Measurements from ENCODE around the gene SHOC2. TPM values are rescaled to one million over a fixed set of nuclear protein-coding genes. Genes with fewer than 3 reads are reported as not detected.

Gene SHOC2
- polyA plus RNA-seq, 1 donor (not counting 4 experiments of a cell fraction or from before 2014, with no cell fraction given): 27.7 TPM

- Histone ChIP-seq H3K4me1 (ENCODE audit: control insufficient read depth, extremely low read depth, insufficient read depth, low read length) (peaks cover 23% of the 10 kb centered on the region), H3K79me2 (ENCODE audit: control insufficient read depth, insufficient read depth, low read length) (no peaks in the 10 kb centered on the region), H3K9me1 (ENCODE audit: control insufficient read depth, extremely low read depth, insufficient read depth, low read length) (no peaks in the 10 kb centered on the region), H3K4me2 (ENCODE audit: control insufficient read depth, extremely low read depth, insufficient read depth, low read depth, low read length) (peak overlapping the region; percentile 55), H2AFZ (ENCODE audit: control insufficient read depth, low read length) (no peak overlapping the region), H3K27me3 (ENCODE audit: control insufficient read depth, extremely low read depth, insufficient read depth, low read length) (no peaks in the 10 kb centered on the region), H3K27ac (ENCODE audit: control insufficient read depth, insufficient read depth, low read length) (peak overlapping the region; percentile 70), H4K20me1 (ENCODE audit: control insufficient read depth, extremely low read depth, insufficient read depth, low read length) (no peaks in the 10 kb centered on the region), H3K9ac (ENCODE audit: control insufficient read depth, extremely low read depth, insufficient read depth, low read length) (peak overlapping the region; percentile 28), H3K36me3 (ENCODE audit: control insufficient read depth in 2 of 2, extremely low read depth in 1 of 2, insufficient read depth in 2 of 2, low read length in 2 of 2) (peaks cover 2 to 8% of the 10 kb centered on the region in 2 experiments), H3K9me3 (ENCODE audit: control insufficient read depth, low read depth, low read length) (no peaks in the 10 kb centered on the region), H3K4me3 (ENCODE audit: control insufficient read depth in 2 of 3, extremely low read depth in 1 of 3, insufficient read depth in 2 of 3, low read depth in 1 of 3, low read length in 3 of 3) (no peak overlapping the region)
- TF ChIP-seq, protein P1, sequence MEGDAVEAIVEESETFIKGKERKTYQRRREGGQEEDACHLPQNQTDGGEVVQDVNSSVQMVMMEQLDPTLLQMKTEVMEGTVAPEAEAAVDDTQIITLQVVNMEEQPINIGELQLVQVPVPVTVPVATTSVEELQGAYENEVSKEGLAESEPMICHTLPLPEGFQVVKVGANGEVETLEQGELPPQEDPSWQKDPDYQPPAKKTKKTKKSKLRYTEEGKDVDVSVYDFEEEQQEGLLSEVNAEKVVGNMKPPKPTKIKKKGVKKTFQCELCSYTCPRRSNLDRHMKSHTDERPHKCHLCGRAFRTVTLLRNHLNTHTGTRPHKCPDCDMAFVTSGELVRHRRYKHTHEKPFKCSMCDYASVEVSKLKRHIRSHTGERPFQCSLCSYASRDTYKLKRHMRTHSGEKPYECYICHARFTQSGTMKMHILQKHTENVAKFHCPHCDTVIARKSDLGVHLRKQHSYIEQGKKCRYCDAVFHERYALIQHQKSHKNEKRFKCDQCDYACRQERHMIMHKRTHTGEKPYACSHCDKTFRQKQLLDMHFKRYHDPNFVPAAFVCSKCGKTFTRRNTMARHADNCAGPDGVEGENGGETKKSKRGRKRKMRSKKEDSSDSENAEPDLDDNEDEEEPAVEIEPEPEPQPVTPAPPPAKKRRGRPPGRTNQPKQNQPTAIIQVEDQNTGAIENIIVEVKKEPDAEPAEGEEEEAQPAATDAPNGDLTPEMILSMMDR (optimal IDR thresholded peaks at IDR 0.05 in 1 of 3, IDR thresholded peaks at IDR 0.05 in 1 of 3, conservative IDR thresholded peaks at IDR 0.05 in 1 of 3; ENCODE audit: extremely low read depth in 1 of 3, insufficient read depth in 2 of 3, low read length in 3 of 3): no peak
- no peak for TF ChIP-seq EZH2 (IDR thresholded peaks at IDR 0.05; ENCODE audit: low read length)
- FAIRE-seq (peak; percentile 94), DNase-seq (ENCODE audit: low read depth, low spot score) (no peak)
- dilution Hi-C loops (cut with MboI; ENCODE audit: extremely low pct_ligation_motif_present, low sequenced_read_pairs): no loop called here
These were observed 17.2 kb upstream of the SHOC2 start for GRCh38 chr10:110901954-110902819.

DNA sequence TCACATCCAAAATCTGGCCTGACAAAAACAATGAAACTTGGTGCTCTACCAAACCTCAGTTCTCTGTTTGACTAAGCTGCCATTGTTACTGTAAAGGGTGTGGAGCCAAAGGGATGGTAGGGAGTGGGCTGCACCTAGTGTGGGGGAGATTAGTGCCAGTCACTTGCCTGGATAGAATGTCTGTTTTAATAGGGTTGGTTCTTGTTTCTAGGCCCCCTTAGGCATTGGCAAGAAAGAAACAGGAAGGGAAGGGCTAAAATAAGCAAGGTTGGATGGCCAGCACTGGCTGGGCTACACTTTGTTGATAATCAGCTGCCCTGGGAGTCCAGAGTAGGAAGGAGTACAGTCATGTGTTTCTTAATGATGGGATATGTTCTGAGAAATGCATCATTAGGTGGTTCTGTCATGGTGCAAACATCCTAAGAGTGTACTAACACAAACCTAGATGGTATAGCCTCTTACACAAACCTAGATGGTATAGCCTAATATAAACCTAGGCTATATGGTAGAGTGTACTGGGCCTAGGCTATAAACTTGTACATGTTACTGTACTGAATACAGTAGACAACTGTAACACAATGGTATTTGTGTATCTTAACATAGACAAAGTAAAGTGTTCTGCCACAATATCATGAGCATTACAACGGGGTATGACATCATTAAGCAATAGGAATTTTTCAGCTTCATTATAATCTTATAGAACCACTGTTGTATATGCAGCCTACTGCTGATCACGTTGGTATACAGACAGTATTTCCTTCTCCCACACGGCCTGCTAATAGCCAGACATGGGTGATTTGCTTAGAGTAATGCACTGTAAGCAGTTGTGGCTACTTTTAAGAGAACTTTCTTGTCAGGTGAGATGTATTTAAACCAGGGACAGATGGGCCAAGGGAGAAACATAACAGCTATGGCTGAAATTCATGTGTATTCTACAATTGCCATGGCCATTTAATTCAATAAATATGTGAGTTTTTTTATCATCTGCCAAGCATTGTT, 15.8 kb upstream of the SHOC2 start:
- Histone ChIP-seq H3K4me2 (ENCODE audit: control insufficient read depth, extremely low read depth, insufficient read depth, low read depth, low read length) (no peak overlapping the region), H3K9me3 (ENCODE audit: control insufficient read depth, low read depth, low read length) (no peaks in the 10 kb centered on the region), H3K9ac (ENCODE audit: control insufficient read depth, extremely low read depth, insufficient read depth, low read length) (no peak overlapping the region), H2AFZ (ENCODE audit: control insufficient read depth, low read length) (no peak overlapping the region), H3K4me3 (ENCODE audit: control insufficient read depth in 2 of 3, extremely low read depth in 1 of 3, insufficient read depth in 2 of 3, low read depth in 1 of 3, low read length in 3 of 3) (no peak overlapping the region), H3K36me3 (ENCODE audit: control insufficient read depth in 2 of 2, extremely low read depth in 1 of 2, insufficient read depth in 2 of 2, low read length in 2 of 2) (peaks cover 0 to 4% of the 10 kb centered on the region in 2 experiments), H3K27me3 (ENCODE audit: control insufficient read depth, extremely low read depth, insufficient read depth, low read length) (no peaks in the 10 kb centered on the region), H3K79me2 (ENCODE audit: control insufficient read depth, insufficient read depth, low read length) (no peaks in the 10 kb centered on the region), H3K27ac (ENCODE audit: control insufficient read depth, insufficient read depth, low read length) (no peak overlapping the region), H3K4me1 (ENCODE audit: control insufficient read depth, extremely low read depth, insufficient read depth, low read length) (peaks cover 20% of the 10 kb centered on the region), H3K9me1 (ENCODE audit: control insufficient read depth, extremely low read depth, insufficient read depth, low read length) (no peaks in the 10 kb centered on the region), H4K20me1 (ENCODE audit: control insufficient read depth, extremely low read depth, insufficient read depth, low read length) (no peaks in the 10 kb centered on the region)
- DNase-seq (ENCODE audit: low read depth, low spot score): no peak
- dilution Hi-C loops (cut with MboI; ENCODE audit: extremely low pct_ligation_motif_present, low sequenced_read_pairs): no loop called here
- peak; percentile 71 for FAIRE-seq
- no peak for TF ChIP-seq EZH2 (IDR thresholded peaks at IDR 0.05; ENCODE audit: low read length)
- TF ChIP-seq, protein P1 (optimal IDR thresholded peaks at IDR 0.05 in 1 of 3, IDR thresholded peaks at IDR 0.05 in 1 of 3, conservative IDR thresholded peaks at IDR 0.05 in 1 of 3; ENCODE audit: extremely low read depth in 1 of 3, insufficient read depth in 2 of 3, low read length in 3 of 3): no peak
